Prostate gland (tissue), 2 donors: Measurements from ENCODE around the gene FAM151A. TPM values are rescaled to one million over a fixed set of nuclear protein-coding genes. Genes with fewer than 3 reads are reported as not detected.

Source experiments
- DNase-seq: peaks from one replicate; pipeline ENCODE4 v3.0.0-alpha.2; 2019; ENCODE audit warnings: low spot score
- H3K27ac ChIP-seq, 2 donors: fragments of 200-600 bp; sonication (generic); 2 replicates each; pipeline ENCODE4 v1.5.1; 2017 to 2019
- H3K27me3 ChIP-seq: fragments of 200-600 bp; sonication (generic); replicated peaks from 2 replicates; pipeline ENCODE4 v1.5.1; 2019; ENCODE audit not compliant: insufficient read depth
- H3K36me3 ChIP-seq, 2 donors: fragments of 200-600 bp; sonication (generic); 1 replicate in 1 of 2; 2 replicates in 1 of 2; pipeline versions ENCODE4 v1.5.1 to v1.8.1; 2017 to 2019
- H3K4me1 ChIP-seq: fragments of 200-600 bp; sonication (generic); replicated peaks from 2 replicates; pipeline ENCODE4 v1.5.1; 2019
- H3K4me3 ChIP-seq, 2 donors: fragments of 200-600 bp; sonication (generic); 2 replicates each; pipeline ENCODE4 v1.5.1; 2017 to 2019
- H3K9me3 ChIP-seq: fragments of 200-600 bp; sonication (generic); 2 replicates; pipeline ENCODE4 v1.5.1; 2017
- POLR2A ChIP-seq: fragments of 450-650 bp; IDR thresholded peaks from one replicate; pipeline ENCODE4 v1.6.1; 2016; ENCODE audit warnings: antibody characterized with exemption, mild to moderate bottlenecking
- POLR2AphosphoS5 ChIP-seq: sonication (generic); formaldehyde crosslinking; IDR thresholded peaks from one replicate; pipeline ENCODE4 v1.6.1; 2017; ENCODE audit warnings: antibody characterized with exemption
- WGBS: methylation state at CpG from one replicate; pipeline ENCODE4 v1.1.5; 2018; 5-methylcytosine and 5-hydroxymethylcytosine counted together
- intact Hi-C: fragments of 100-400 bp; cut with DNase I; formaldehyde crosslinking; loops from one replicate; pipeline ENCODE4 v1.14.2; 2022
- total RNA-seq, 2 donors: library from RNA; depleted of rRNA; stranded (reverse); fragments of >200 nt; gene quantifications; one replicate each; pipeline ENCODE4 v1.1.0, GENCODE V29; 2016
- TF ChIP-seq, protein P1 (sequence below), 4 experiments: fragments of 200-600 bp in 2 of 4; fragments of 450-650 bp in 2 of 4; sonication (generic) in 2 of 4; IDR thresholded peaks; 1 replicate in 3 of 4; 2 replicates in 1 of 4; pipeline ENCODE4 v1.5.1; 2016 to 2019; ENCODE audit warnings: antibody characterized with exemption in 4 of 4, mild to moderate bottlenecking in 2 of 4, moderate library complexity in 2 of 4

FAM151A gene
- total RNA-seq, 2 donors from 2014 or later: not detected

GRCh38 chr1:54665852-54666251, 42.5 kb upstream of the FAM151A start:
- no peaks in the 10 kb centered on the region for H3K36me3 ChIP-seq
- WGBS: 90% methylated on average over 5 of the region's 5 CpGs
- intact Hi-C loops: no loop called here

GRCh38 chr1:54664364-54664763, 41.0 kb upstream of the FAM151A start:
- no peaks in the 10 kb centered on the region for H3K4me1 ChIP-seq
- no peaks in the 10 kb centered on the region for H3K9me3 ChIP-seq
- no peaks in the 10 kb centered on the region for H3K36me3 ChIP-seq
- H3K4me3 ChIP-seq: no peak overlapping the region
- H3K27me3 ChIP-seq: no peaks in the 10 kb centered on the region
- WGBS: 71% methylated on average over 4 of the region's 4 CpGs
- intact Hi-C loops: no loop called here
- no peak for DNase-seq
- TF ChIP-seq, protein P1, sequence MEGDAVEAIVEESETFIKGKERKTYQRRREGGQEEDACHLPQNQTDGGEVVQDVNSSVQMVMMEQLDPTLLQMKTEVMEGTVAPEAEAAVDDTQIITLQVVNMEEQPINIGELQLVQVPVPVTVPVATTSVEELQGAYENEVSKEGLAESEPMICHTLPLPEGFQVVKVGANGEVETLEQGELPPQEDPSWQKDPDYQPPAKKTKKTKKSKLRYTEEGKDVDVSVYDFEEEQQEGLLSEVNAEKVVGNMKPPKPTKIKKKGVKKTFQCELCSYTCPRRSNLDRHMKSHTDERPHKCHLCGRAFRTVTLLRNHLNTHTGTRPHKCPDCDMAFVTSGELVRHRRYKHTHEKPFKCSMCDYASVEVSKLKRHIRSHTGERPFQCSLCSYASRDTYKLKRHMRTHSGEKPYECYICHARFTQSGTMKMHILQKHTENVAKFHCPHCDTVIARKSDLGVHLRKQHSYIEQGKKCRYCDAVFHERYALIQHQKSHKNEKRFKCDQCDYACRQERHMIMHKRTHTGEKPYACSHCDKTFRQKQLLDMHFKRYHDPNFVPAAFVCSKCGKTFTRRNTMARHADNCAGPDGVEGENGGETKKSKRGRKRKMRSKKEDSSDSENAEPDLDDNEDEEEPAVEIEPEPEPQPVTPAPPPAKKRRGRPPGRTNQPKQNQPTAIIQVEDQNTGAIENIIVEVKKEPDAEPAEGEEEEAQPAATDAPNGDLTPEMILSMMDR (IDR thresholded peaks at IDR 0.05): no peak
- TF ChIP-seq POLR2A (no peak), POLR2AphosphoS5 (no peak)
- H3K27ac ChIP-seq: no peak overlapping the region

More at GRCh38 chr1:54665852-54666251, 42.5 kb upstream of the FAM151A start:
- TF ChIP-seq POLR2A (no peak), POLR2AphosphoS5 (no peak)
- TF ChIP-seq, protein P1 (IDR thresholded peaks at IDR 0.05): no peak
- Histone ChIP-seq H3K27ac (no peak overlapping the region), H3K4me3 (no peak overlapping the region), H3K4me1 (no peaks in the 10 kb centered on the region), H3K27me3 (no peaks in the 10 kb centered on the region), H3K9me3 (no peaks in the 10 kb centered on the region)
- no peak for DNase-seq

DNA sequence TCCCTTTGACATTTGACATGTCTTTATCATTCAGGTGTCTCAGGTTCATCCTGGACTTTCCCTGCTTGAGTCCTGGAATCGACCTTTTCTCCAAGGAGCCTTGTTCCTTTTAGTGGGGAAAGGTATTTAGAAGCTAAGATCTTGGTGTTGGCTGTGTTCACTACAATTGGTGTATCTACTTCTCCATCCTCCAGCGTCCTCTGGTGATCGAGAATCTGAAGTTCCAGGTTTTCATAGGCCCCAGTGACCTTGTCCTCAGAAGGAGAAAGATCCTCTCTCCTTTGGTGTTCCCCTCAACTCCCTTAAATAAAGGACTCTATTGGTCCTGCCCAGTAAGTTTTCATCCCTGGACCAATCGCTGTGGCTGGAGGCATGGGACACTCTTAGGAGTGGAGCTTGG, 40.4 kb upstream of the FAM151A start:
- Histone ChIP-seq H3K4me1 (no peaks in the 10 kb centered on the region), H3K4me3 (no peak overlapping the region), H3K27me3 (no peaks in the 10 kb centered on the region), H3K27ac (no peak overlapping the region), H3K9me3 (no peaks in the 10 kb centered on the region), H3K36me3 (no peaks in the 10 kb centered on the region)
- intact Hi-C loops: no loop called here
- TF ChIP-seq, protein P1 (IDR thresholded peaks at IDR 0.05): no peak
- TF ChIP-seq POLR2AphosphoS5 (no peak), POLR2A (no peak)
- WGBS: 89% methylated on average over 4 of the region's 4 CpGs
- DNase-seq: no peak

- no peaks in the 10 kb centered on the region for H3K27me3 ChIP-seq
- intact Hi-C loops: no loop called here
- no peaks in the 10 kb centered on the region for H3K9me3 ChIP-seq
- H3K4me1 ChIP-seq: no peaks in the 10 kb centered on the region
- no peak overlapping the region for H3K4me3 ChIP-seq
- TF ChIP-seq POLR2A (no peak), POLR2AphosphoS5 (no peak)
- TF ChIP-seq, protein P1 (IDR thresholded peaks at IDR 0.05): no peak
- WGBS: 96% methylated on average over 2 of the region's 2 CpGs
- no peaks in the 10 kb centered on the region for H3K36me3 ChIP-seq
- DNase-seq: no peak
- no peak overlapping the region for H3K27ac ChIP-seq
These were observed 35.0 kb upstream of the FAM151A start for GRCh38 chr1:54658164-54658913.

GRCh38 chr1:54653036-54653435, 29.7 kb upstream of the FAM151A start:
- H3K4me3 ChIP-seq: no peak overlapping the region

More at GRCh38 chr1:54653036-54653435, 29.7 kb upstream of the FAM151A start:
- H3K36me3 ChIP-seq: no peaks in the 10 kb centered on the region
- intact Hi-C loops: no loop called here
- H3K9me3 ChIP-seq: no peaks in the 10 kb centered on the region
- no peak overlapping the region for H3K27ac ChIP-seq
- no peaks in the 10 kb centered on the region for H3K27me3 ChIP-seq
- DNase-seq: no peak
- WGBS: 90% methylated on average over 4 of the region's 4 CpGs
- no peaks in the 10 kb centered on the region for H3K4me1 ChIP-seq
- TF ChIP-seq, protein P1 (IDR thresholded peaks at IDR 0.05): no peak
